Keratinocyte (primary cell): Measurements from ENCODE around the gene SLC4A2.

ENCODE experiments used
- EZH2 ChIP-seq: IDR thresholded peaks from one replicate; pipeline ENCODE4 v1.6.1; 2012; ENCODE audit warnings: inconsistent platforms, mild to moderate bottlenecking, low read length, moderate library complexity
- TF ChIP-seq, protein P1 (sequence below), 3 experiments: IDR thresholded peaks in 1 of 3; conservative IDR thresholded peaks in 1 of 3; optimal IDR thresholded peaks in 1 of 3; 2 replicates in 2 of 3; 3 replicates in 1 of 3; pipeline versions ENCODE3 to v1.5.1; 2011; ENCODE audit warnings: low read length in 3 of 3, mild to moderate bottlenecking in 3 of 3, moderate library complexity in 2 of 3, control low read depth in 1 of 3, inconsistent platforms in 1 of 3; ENCODE audit not compliant: insufficient read depth in 2 of 3; ENCODE audit errors: extremely low read depth in 1 of 3

DNA sequence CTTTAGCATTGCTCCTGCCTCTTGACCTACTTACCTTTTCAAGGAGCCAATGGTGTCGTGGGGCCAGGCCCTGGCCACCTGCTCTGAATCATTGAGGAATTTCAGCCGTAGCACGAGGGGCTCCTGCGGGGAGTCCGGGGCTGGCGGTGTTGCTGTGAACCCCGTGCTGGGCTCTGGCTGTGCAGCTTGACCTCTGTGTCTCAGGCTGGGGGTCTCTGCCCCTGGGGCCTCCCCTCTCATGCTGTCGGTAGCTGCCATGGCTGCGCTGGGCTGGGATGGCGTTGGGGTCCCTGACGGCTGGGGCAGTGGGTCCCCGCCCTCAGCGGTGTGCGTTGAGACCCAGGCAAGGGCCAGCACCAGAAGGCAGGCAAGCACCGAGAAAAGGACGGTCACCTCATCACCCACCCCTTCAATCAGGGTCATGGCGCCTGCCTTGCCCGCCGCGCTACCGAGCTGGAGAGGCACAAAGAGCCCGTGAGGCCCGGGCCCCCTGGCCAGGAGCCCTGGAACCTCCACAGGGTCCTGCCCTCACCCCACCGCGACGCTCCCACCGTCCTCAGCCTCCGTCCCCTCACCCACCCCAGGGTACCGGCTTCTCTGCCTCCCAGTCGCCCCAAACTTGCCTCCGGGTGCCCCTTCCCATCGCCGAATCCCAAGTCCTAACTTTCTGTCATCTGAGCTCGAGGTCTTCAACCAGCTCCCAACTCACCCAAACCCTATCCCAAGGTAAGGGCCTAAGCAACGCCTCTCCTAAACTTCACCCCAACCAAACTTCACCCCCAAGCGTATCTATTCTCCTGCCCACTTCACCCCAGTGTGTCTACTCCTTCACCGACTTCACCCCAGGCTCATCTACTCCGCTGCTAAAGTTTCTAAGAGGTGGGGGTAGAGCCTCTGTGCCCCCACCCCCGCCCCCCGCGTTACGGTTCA lies 23.0 kb downstream of the SLC4A2 start:
- TF ChIP-seq, protein P1, sequence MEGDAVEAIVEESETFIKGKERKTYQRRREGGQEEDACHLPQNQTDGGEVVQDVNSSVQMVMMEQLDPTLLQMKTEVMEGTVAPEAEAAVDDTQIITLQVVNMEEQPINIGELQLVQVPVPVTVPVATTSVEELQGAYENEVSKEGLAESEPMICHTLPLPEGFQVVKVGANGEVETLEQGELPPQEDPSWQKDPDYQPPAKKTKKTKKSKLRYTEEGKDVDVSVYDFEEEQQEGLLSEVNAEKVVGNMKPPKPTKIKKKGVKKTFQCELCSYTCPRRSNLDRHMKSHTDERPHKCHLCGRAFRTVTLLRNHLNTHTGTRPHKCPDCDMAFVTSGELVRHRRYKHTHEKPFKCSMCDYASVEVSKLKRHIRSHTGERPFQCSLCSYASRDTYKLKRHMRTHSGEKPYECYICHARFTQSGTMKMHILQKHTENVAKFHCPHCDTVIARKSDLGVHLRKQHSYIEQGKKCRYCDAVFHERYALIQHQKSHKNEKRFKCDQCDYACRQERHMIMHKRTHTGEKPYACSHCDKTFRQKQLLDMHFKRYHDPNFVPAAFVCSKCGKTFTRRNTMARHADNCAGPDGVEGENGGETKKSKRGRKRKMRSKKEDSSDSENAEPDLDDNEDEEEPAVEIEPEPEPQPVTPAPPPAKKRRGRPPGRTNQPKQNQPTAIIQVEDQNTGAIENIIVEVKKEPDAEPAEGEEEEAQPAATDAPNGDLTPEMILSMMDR (optimal IDR thresholded peaks at IDR 0.05 in 1 of 3, IDR thresholded peaks at IDR 0.05 in 1 of 3, conservative IDR thresholded peaks at IDR 0.05 in 1 of 3; ENCODE audit: extremely low read depth in 1 of 3, insufficient read depth in 2 of 3, low read length in 3 of 3), result no peak
- no peak for TF ChIP-seq EZH2
